Epidermal melanocyte (primary cell): ENCODE data around the gene OPN1SW.

Experiments used
- DNase-seq: peaks from one replicate; pipeline ENCODE4 v3.0.0; 2011; ENCODE audit warnings: low spot score; ENCODE audit not compliant: insufficient read length

Gene OPN1SW

GRCh38 chr7:128793181-128793547 lies 17.6 kb upstream of the OPN1SW start:
- no peak for DNase-seq

GRCh38 chr7:128792471-128793180 lies 17.0 kb upstream of the OPN1SW start:
- DNase-seq, result no peak

- no peak for DNase-seq
These were observed 16.4 kb upstream of the OPN1SW start for GRCh38 chr7:128791972-128792327.

- DNase-seq, result peak; percentile 75
These were observed 15.8 kb upstream of the OPN1SW start, which contains the start of gene CCDC136 for GRCh38 chr7:128791121-128791971. TSS of gene CCDC136 (plus strand) at chr7:128791968. CDS start at chr7:128792412, 444 bp downstream.

- no peak for DNase-seq
These were observed 14.9 kb upstream of the OPN1SW start for GRCh38 chr7:128790315-128791041.

- no peak for DNase-seq
These were observed 13.1 kb upstream of the OPN1SW start for GRCh38 chr7:128788446-128789412.

- DNase-seq, result no peak
These were observed 10.1 kb upstream of the OPN1SW start for GRCh38 chr7:128785738-128786137.

- DNase-seq, result peak; percentile 50
These were observed 7.7 kb upstream of the OPN1SW start for GRCh38 chr7:128783143-128783861.

- DNase-seq, result no peak
These were observed 6.3 kb upstream of the OPN1SW start for GRCh38 chr7:128781851-128782250.

- DNase-seq, result no peak
These were observed 5.5 kb upstream of the OPN1SW start for GRCh38 chr7:128781126-128781525.

GRCh38 chr7:128778946-128779345 lies 3.4 kb upstream of the OPN1SW start:
- DNase-seq, result no peak

GRCh38 chr7:128777156-128778123 lies 1.8 kb upstream of the OPN1SW start:
- no peak for DNase-seq

GRCh38 chr7:128774921-128775320 lies 673 bp downstream of the OPN1SW start:
- DNase-seq, result no peak

- DNase-seq, result no peak
These were observed 1.4 kb downstream of the OPN1SW start for GRCh38 chr7:128774029-128774689.

- no peak for DNase-seq
These were observed 2.0 kb downstream of the OPN1SW start for GRCh38 chr7:128773604-128774003.

GRCh38 chr7:128770233-128770632 lies 5.4 kb downstream of the OPN1SW start:
- DNase-seq, result no peak

GRCh38 chr7:128767475-128768110 lies 8.0 kb downstream of the OPN1SW start:
- DNase-seq, result no peak

- no peak for DNase-seq
These were observed 12.1 kb downstream of the OPN1SW start for GRCh38 chr7:128763541-128763940.
